ENCODE data around the gene THOC7. TPM values are rescaled to one million over a fixed set of nuclear protein-coding genes. Genes with fewer than 3 reads are reported as not detected.

The THOC7 gene
- polyA plus RNA-seq, 1 donor from 2014 or later, result 78.3 TPM

- Histone ChIP-seq H3K27me3 (ENCODE audit: insufficient read depth, low read depth, low read length) (no peaks in the 10 kb centered on the region), H3K9me3 (ENCODE audit: low read length) (no peaks in the 10 kb centered on the region), H3K79me2 (replicated peaks; ENCODE audit: insufficient read depth, low read length) (peaks cover 3% of the 10 kb centered on the region), H3K4me3 (ENCODE audit: low read length) (no peak overlapping the region), H3K9me2 (ENCODE audit: insufficient read depth, low read length) (no peaks in the 10 kb centered on the region), H4K20me1 (ENCODE audit: insufficient read depth) (no peaks in the 10 kb centered on the region), H3F3A (ENCODE audit: insufficient read depth, low read length, poor library complexity, severe bottlenecking) (no peaks in the 10 kb centered on the region), H2AFZ (ENCODE audit: low read depth, low read length) (no peak overlapping the region), H3K27ac (ENCODE audit: low read length) (no peak overlapping the region), H3K36me3 (ENCODE audit: insufficient read depth, low read length) (no peaks in the 10 kb centered on the region), H3K9ac (ENCODE audit: low read length) (no peak overlapping the region), H3K4me2 (ENCODE audit: low read length) (no peak overlapping the region)
- TF ChIP-seq MXI1 (conservative IDR thresholded peaks at IDR 0.05; ENCODE audit: poor library complexity, severe bottlenecking) (no peak), REST (IDR thresholded peaks at IDR 0.05; ENCODE audit: borderline replicate concordance) (no peak), CTCF (IDR thresholded peaks at IDR 0.05; ENCODE audit: poor library complexity, severe bottlenecking) (no peak), POLR2AphosphoS5 (IDR thresholded peaks at IDR 0.05) (no peak), SMC3 (conservative IDR thresholded peaks at IDR 0.05; ENCODE audit: poor library complexity) (no peak), EZH2 (IDR thresholded peaks at IDR 0.05; ENCODE audit: borderline replicate concordance, insufficient read depth, low read length, poor library complexity, severe bottlenecking) (no peak), EP300 (conservative IDR thresholded peaks at IDR 0.05; ENCODE audit: poor library complexity, severe bottlenecking) (no peak), TAF1 (IDR thresholded peaks at IDR 0.05; ENCODE audit: low read depth) (no peak), RAD21 (conservative IDR thresholded peaks at IDR 0.05) (no peak)
Measured at GRCh38 chr3:63855333-63855940, 8.2 kb downstream of the THOC7 start.

- Histone ChIP-seq H3K79me2 (replicated peaks; ENCODE audit: insufficient read depth, low read length) (peaks cover 3% of the 10 kb centered on the region), H3K9me2 (ENCODE audit: insufficient read depth, low read length) (no peaks in the 10 kb centered on the region)
- no peak for TF ChIP-seq TAF1 (IDR thresholded peaks at IDR 0.05; ENCODE audit: low read depth)
- TF ChIP-seq SMC3 (conservative IDR thresholded peaks at IDR 0.05; ENCODE audit: poor library complexity), result no peak
- TF ChIP-seq CTCF (IDR thresholded peaks at IDR 0.05; ENCODE audit: poor library complexity, severe bottlenecking), result no peak
- no peak for TF ChIP-seq EZH2 (IDR thresholded peaks at IDR 0.05; ENCODE audit: borderline replicate concordance, insufficient read depth, low read length, poor library complexity, severe bottlenecking)
Measured at GRCh38 chr3:63853106-63853505, 10.5 kb downstream of the THOC7 start.

More at GRCh38 chr3:63853106-63853505, 10.5 kb downstream of the THOC7 start:
- Histone ChIP-seq H3K27ac (ENCODE audit: low read length) (no peak overlapping the region), H3K4me2 (ENCODE audit: low read length) (no peak overlapping the region), H3K4me3 (ENCODE audit: low read length) (no peak overlapping the region), H3K27me3 (ENCODE audit: insufficient read depth, low read depth, low read length) (no peaks in the 10 kb centered on the region), H3K36me3 (ENCODE audit: insufficient read depth, low read length) (no peaks in the 10 kb centered on the region), H3K9ac (ENCODE audit: low read length) (no peak overlapping the region), H4K20me1 (ENCODE audit: insufficient read depth) (no peaks in the 10 kb centered on the region), H3K9me3 (ENCODE audit: low read length) (no peaks in the 10 kb centered on the region), H3F3A (ENCODE audit: insufficient read depth, low read length, poor library complexity, severe bottlenecking) (no peaks in the 10 kb centered on the region), H2AFZ (ENCODE audit: low read depth, low read length) (no peak overlapping the region)

All from neural cell (in vitro differentiated cells).